Forelimb muscle (tissue), 1 donor: ENCODE measurements around the gene GNPAT. TPM values are rescaled to one million over a fixed set of nuclear protein-coding genes. Genes with fewer than 3 reads are reported as not detected.

Experiments
- DNase-seq: peaks from one replicate; pipeline ENCODE4 v3.0.0-alpha.2; 2013; ENCODE audit warnings: low read depth
- polyA plus RNA-seq: library from polyadenylated mRNA; unstranded; fragments of 120-200 nt; gene quantifications from one replicate; pipeline ENCODE4 v1.2.1, GENCODE V29; 2013; ENCODE audit not compliant: insufficient read length

GNPAT gene
- polyA plus RNA-seq, 1 donor = 60.3 TPM

- no peak for DNase-seq
Measured at GRCh38 chr1:231213831-231214573, 27.0 kb upstream of the GNPAT start.

- no peak for DNase-seq
Measured at GRCh38 chr1:231214918-231215680, 25.9 kb upstream of the GNPAT start.

GRCh38 chr1:231215681-231216385 lies 25.2 kb upstream of the GNPAT start:
- DNase-seq = no peak

GRCh38 chr1:231216498-231216897 lies 24.5 kb upstream of the GNPAT start:
- DNase-seq = no peak

- DNase-seq = no peak
Measured at GRCh38 chr1:231217056-231217455, 24.0 kb upstream of the GNPAT start.

GRCh38 chr1:231218078-231218477 lies 22.9 kb upstream of the GNPAT start:
- no peak for DNase-seq

- DNase-seq = no peak
Measured at GRCh38 chr1:231219422-231220401, 21.3 kb upstream of the GNPAT start.

GRCh38 chr1:231220801-231221200 lies 20.2 kb upstream of the GNPAT start:
- DNase-seq = no peak

GRCh38 chr1:231226156-231226555 lies 14.9 kb upstream of the GNPAT start:
- DNase-seq = no peak

GRCh38 chr1:231231511-231231910 lies 9.5 kb upstream of the GNPAT start:
- no peak for DNase-seq

- no peak for DNase-seq
Measured at GRCh38 chr1:231232870-231233734, 7.9 kb upstream of the GNPAT start.

- DNase-seq = no peak
Measured at GRCh38 chr1:231233735-231234417, 7.1 kb upstream of the GNPAT start.

- DNase-seq = no peak
Measured at GRCh38 chr1:231234506-231234905, 6.5 kb upstream of the GNPAT start.

GRCh38 chr1:231235526-231236207 lies 5.3 kb upstream of the GNPAT start:
- no peak for DNase-seq

- DNase-seq = peak; percentile 55
Measured at GRCh38 chr1:231236208-231236591, 4.8 kb upstream of the GNPAT start.

GRCh38 chr1:231236938-231237337 lies 4.1 kb upstream of the GNPAT start:
- no peak for DNase-seq

- DNase-seq = no peak
Measured at GRCh38 chr1:231238298-231238697, 2.7 kb upstream of the GNPAT start.

- DNase-seq = no peak
Measured at GRCh38 chr1:231240531-231240882, 505 bp upstream of the GNPAT start.

- no peak for DNase-seq
Measured at GRCh38 chr1:231241750-231242149, 738 bp downstream of the GNPAT start.
